ENCODE data around the gene SLX4IP.
A peak's percentile ranks its signal among the peaks of the same experiment; 100 is the strongest.

Gene SLX4IP

GRCh38 chr20:10550204-10551118, 115.4 kb downstream of the SLX4IP start:
- no peak for DNase-seq (ENCODE audit: low read depth in 2 of 2)

GRCh38 chr20:10551732-10552724, 116.9 kb downstream of the SLX4IP start:
- DNase-seq (ENCODE audit: low read depth in 2 of 2): peak in 1 of 2 donors; percentile 7

DNA sequence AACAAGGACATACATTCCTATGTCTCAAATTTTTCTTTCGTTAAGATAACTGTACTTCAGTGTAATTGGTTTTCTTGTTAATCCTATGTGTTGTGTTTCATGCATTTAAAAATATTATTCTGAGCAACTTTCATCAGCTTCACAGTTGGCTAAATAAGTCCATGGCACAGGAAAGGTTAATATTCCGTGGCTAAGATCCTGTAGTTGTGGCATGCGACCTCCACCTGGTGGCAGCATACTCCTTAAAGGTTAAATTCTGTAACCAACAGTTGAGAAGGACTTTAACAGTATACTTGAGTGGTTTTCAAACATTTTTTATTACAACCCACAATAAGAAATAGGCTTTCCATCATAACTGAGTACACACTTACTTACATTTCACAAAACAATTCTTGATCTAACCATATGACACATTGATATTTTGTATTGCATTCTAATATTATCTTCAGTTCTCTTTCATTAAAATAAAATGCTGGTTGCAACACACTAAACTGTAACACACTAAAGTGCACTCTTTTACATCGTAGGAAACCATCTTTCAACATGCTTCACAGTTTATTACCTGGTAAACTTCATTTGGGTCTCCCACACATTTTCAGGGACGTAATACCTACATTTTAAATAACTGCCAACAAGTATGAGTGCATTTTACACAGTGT, 118.3 kb downstream of the SLX4IP start:
- peak; percentile 32 to 37 for DNase-seq (ENCODE audit: low read depth in 2 of 2)

DNA sequence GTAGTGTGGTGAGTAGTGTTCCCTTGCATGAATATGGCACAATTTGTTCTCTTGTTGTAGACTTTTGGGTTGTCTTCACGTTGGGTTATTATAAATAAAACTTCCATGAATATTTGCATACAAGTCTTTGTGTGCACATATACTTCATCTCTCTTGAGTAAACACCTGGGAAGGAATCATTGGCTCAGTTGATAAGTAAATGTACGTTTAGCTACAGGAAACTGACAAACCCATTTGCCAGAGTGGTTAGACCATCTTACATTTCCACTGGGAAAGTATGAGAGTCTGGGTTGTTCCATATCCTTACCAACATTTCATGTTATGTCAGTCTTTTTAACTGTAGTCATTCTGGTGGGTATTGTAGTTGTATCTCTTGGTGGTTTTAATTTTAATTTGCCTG, 119.2 kb downstream of the SLX4IP start:
- no peak for DNase-seq (ENCODE audit: low read depth in 2 of 2)

GRCh38 chr20:10555393-10555792, 120.3 kb downstream of the SLX4IP start:
- no peak for DNase-seq (ENCODE audit: low read depth in 2 of 2)

GRCh38 chr20:10555865-10556308, 120.8 kb downstream of the SLX4IP start:
- no peak for DNase-seq (ENCODE audit: low read depth in 2 of 2)

DNA sequence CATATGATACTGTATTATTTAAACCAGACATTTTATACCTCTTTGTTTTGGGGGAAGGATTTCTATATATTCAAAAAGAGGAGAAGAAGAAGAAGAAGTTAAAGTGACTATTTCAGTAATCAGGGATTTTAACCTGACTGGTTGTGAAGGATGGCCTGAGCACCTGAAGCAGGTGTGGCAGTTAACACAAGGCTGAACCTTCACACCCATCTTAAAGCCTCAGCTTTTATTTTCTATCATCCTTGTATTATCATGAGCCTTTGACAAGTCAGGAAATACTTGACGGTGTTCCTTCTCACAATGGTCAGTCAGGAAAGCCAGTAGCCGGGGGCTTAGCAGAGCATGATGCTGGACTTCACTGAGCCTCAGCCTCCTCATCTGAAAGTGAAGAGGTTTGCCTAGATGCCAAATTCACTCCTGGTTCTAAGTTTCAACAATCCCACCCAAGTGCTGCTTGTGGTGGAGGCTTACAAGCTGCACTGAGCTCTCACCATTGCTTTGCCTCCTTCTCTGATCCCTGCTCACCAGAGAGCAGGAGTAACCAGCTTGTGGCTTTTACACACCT, 121.5 kb downstream of the SLX4IP start:
- DNase-seq (ENCODE audit: low read depth in 2 of 2): no peak

- DNase-seq (ENCODE audit: low read depth in 2 of 2): no peak
Observed at GRCh38 chr20:10557685-10558084, 122.6 kb downstream of the SLX4IP start.

GRCh38 chr20:10558635-10559187, 123.6 kb downstream of the SLX4IP start:
- peak; percentile 22 to 27 for DNase-seq (ENCODE audit: low read depth in 2 of 2)

GRCh38 chr20:10559266-10559665, 124.2 kb downstream of the SLX4IP start:
- DNase-seq (ENCODE audit: low read depth in 2 of 2): no peak

- no peak for DNase-seq (ENCODE audit: low read depth in 2 of 2)
Observed at GRCh38 chr20:10560686-10561085, 125.6 kb downstream of the SLX4IP start.

DNA sequence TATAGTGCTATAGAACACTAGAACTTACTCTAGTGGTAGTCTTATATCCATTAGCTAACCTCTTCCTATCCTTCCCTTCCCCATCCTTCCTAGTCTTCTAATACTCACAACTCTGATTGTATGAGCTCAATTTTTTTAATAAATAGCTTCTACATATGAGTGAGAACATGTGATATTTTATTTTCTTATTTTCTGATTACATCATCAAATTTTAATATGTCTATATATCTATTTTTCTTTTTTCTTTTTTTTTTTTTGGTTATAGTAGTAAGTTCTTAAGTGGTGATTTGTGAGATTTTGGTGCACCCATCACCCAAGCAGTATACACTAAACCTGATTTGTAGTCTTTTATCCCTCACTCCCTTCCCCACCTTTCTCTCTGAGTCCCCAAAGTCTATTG, 126.2 kb downstream of the SLX4IP start:
- no peak for DNase-seq (ENCODE audit: low read depth in 2 of 2)

GRCh38 chr20:10562899-10563298, 127.8 kb downstream of the SLX4IP start:
- no peak for DNase-seq (ENCODE audit: low read depth in 2 of 2)

GRCh38 chr20:10563935-10564492, 128.9 kb downstream of the SLX4IP start:
- no peak for DNase-seq (ENCODE audit: low read depth in 2 of 2)

DNA sequence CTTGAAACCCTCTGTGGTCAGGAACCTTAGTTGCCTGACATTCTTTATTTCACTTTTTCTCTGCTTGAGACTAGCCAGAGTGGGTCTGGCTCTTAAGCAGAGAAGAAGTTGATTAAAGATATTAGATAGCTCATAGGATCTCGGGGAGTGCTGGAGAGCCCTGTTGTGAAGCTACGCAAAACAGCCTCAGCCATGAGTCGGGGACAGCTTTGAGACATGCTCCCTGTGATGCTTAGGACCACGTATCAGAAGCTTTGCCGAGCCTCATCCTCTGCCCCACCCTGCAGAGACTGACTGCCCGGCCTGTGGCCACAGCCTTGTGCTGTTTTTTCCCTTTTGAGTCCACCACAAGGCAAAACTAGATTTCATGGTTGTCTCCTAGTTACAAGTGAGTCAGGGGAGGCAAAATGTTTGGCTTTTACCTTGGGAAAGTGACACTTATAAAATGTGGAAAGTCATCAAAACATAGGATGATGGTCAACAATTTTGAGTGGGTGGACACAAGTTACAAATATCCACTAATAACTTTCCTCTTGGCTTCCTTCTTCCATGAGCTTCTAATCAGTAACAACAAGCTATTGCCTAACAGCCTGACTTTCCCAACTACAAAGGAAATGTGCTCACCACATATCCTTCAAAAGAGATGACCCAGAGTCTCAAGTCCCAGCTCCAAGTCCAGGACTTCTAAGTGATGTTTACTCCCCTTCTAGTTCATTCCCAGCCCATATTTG, 130.3 kb downstream of the SLX4IP start:
- DNase-seq (ENCODE audit: low read depth in 2 of 2): no peak

GRCh38 chr20:10565922-10566897, 131.1 kb downstream of the SLX4IP start:
- no peak for DNase-seq (ENCODE audit: low read depth in 2 of 2)

GRCh38 chr20:10568032-10568431, 132.9 kb downstream of the SLX4IP start:
- no peak for DNase-seq (ENCODE audit: low read depth in 2 of 2)

DNA sequence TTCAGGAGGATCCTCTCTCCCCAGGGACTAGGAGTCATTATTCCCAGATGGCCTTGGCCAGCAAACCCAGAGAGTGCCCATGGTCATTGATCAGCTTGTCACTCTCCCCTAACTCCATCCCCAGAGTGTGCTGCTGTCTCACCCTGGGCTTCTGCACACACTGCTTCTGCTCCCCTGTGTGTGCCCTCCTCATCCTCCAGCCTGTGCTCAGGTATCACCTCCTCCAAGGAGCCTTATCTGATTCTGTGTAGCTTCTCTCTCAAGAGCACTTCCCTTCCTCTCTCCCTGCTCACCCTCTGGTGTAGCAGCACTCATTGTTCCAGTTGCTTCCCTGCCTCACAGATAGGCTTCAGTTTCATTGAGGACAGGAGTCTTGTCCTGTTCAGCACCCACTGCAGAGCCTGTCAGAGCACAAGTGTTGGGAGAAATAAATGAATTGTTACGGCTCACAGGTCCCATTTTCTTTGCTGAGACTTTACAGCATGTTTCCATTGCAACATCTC, 136.3 kb downstream of the SLX4IP start:
- DNase-seq (ENCODE audit: low read depth in 2 of 2): no peak

DNA sequence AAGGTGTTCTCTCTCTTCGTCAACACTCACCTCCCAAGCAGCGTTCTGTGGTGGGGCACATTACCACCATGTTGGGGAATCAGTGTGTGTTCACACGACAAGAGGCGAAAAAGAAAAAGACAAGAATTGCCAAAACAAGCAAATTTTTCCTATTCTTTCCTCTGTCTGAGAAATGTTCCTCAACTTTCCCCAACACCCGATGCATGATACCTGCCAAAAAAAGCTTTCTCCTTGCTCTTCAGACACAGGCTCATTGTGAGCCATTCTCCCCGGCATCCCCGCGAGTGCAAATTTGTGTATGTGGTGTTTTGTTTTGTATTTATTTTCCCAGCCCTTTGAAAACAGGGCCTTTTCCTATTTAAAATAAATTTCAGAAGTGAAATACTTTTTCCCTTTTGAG, 137.7 kb downstream of the SLX4IP start:
- no peak for DNase-seq (ENCODE audit: low read depth in 2 of 2)
